Mucosa of rectum (tissue), 2 donors: ENCODE data around the gene UCN2.
"Not testable (repeated sequence)": the region's sequence is repeated elsewhere in the genome, so short reads cannot be mapped to it uniquely, and the experiment has no call there.

Experiments
- H3K27ac ChIP-seq, 2 donors: one replicate each; pipeline ENCODE4 v1.7.0; 2013; ENCODE audit warnings: inconsistent platforms in 2 of 2, low read depth in 2 of 2, low read length in 2 of 2
- H3K27me3 ChIP-seq, 2 donors: one replicate each; pipeline ENCODE4 v1.7.0; 2013; ENCODE audit warnings: low read length in 2 of 2; ENCODE audit not compliant: control insufficient read depth in 2 of 2, insufficient read depth in 2 of 2
- H3K36me3 ChIP-seq, 2 donors: one replicate each; pipeline ENCODE4 v1.7.0; 2013; ENCODE audit warnings: low read length in 2 of 2; ENCODE audit not compliant: control insufficient read depth in 2 of 2, insufficient read depth in 2 of 2
- H3K4me1 ChIP-seq, 2 donors: one replicate each; pipeline ENCODE4 v1.7.0; 2013; ENCODE audit warnings: low read length in 2 of 2, mild to moderate bottlenecking in 1 of 2; ENCODE audit not compliant: control insufficient read depth in 2 of 2, insufficient read depth in 2 of 2
- H3K4me3 ChIP-seq, 2 donors: one replicate each; pipeline ENCODE4 v1.7.0; 2013; ENCODE audit warnings: low read length in 2 of 2
- H3K9ac ChIP-seq, 2 donors: one replicate each; pipeline ENCODE4 v1.7.0; 2013; ENCODE audit warnings: low read length in 2 of 2, low read depth in 1 of 2, mild to moderate bottlenecking in 1 of 2
- H3K9me3 ChIP-seq, 2 donors: one replicate each; pipeline ENCODE4 v1.7.0; 2013; ENCODE audit warnings: low read length in 2 of 2; ENCODE audit not compliant: control insufficient read depth in 2 of 2
- donor health status: healthy.
- donor health status: Normal muscosa, but diverticular disease.

UCN2 gene

GRCh38 chr3:48544141-48544540 is 19.4 kb downstream of the UCN2 start:
- no peaks in the 10 kb centered on the region for H3K9me3 ChIP-seq
- H3K4me1 ChIP-seq = no peaks in the 10 kb centered on the region
- H3K4me3 ChIP-seq = no peak overlapping the region
- no peak overlapping the region for H3K9ac ChIP-seq
- no peak overlapping the region for H3K27ac ChIP-seq
- H3K36me3 ChIP-seq = peaks cover 4 to 7% of the 10 kb centered on the region in 2 donors
- no peaks in the 10 kb centered on the region for H3K27me3 ChIP-seq

DNA sequence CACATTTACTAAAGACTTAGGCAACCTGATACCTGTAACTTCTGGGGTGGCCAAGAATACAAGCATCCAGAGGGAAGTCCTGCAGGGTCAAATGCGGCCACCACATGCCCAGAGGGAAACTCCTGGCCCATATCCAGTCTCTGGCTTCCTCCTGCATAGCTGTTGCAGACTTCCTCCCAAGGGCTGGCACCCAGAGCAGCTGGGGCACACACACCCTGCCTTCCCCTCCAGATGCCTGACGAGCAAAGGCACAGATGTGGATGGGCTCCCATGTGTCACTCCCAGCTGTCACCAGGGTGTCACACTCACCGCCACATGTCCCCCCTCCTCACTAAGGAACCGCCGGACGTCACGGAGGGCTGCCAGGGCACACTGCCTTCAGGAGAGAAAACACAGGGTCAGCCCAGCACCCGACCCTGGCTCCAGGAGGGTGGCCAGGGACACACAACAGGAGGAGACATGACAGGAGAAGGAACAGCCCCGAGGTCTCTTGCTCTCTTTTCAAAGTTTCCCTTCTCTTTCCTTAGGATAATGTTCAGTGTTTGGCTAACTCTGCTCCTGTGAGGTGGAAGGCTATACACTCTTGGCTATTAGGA is 20.2 kb downstream of the UCN2 start:
- Histone ChIP-seq H3K4me3 (no peak overlapping the region), H3K36me3 (peaks cover 4 to 7% of the 10 kb centered on the region in 2 donors), H3K27ac (no peak overlapping the region), H3K9me3 (no peaks in the 10 kb centered on the region), H3K4me1 (no peaks in the 10 kb centered on the region), H3K27me3 (no peaks in the 10 kb centered on the region), H3K9ac (no peak overlapping the region)

- H3K9ac ChIP-seq = no peak overlapping the region
- no peaks in the 10 kb centered on the region for H3K27me3 ChIP-seq
- H3K4me1 ChIP-seq = no peaks in the 10 kb centered on the region
- no peak overlapping the region for H3K4me3 ChIP-seq
- H3K27ac ChIP-seq = no peak overlapping the region
- H3K36me3 ChIP-seq = peaks cover 3 to 18% of the 10 kb centered on the region in 2 donors
- no peaks in the 10 kb centered on the region for H3K9me3 ChIP-seq
Measured at GRCh38 chr3:48538451-48538850, 25.1 kb downstream of the UCN2 start.

GRCh38 chr3:48536785-48537184 is 26.8 kb downstream of the UCN2 start:
- Histone ChIP-seq H3K4me3 (no peak overlapping the region), H3K9me3 (no peaks in the 10 kb centered on the region), H3K27ac (peak overlapping the region; percentile 38 to 48), H3K27me3 (no peaks in the 10 kb centered on the region), H3K4me1 (no peaks in the 10 kb centered on the region), H3K9ac (no peak overlapping the region), H3K36me3 (peaks cover 3 to 21% of the 10 kb centered on the region in 2 donors)

DNA sequence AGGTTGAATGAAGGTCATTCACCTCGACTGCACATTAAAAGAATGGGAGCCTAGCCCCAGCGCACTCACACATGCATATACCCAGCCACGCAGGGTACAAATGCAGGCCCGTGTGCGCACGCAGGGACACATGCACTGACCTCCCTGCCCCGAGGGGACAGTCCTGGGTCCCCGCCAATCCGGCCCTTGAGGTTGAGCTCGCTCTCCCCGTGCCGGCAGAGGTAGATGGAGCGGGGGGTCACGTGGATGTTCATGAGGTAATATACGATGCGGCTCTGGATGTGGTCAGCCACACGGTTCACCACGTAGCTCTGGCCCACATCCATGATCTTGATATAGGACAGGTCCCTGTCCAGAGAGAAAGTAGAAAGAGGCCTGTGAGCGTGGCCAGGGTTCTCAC is 27.5 kb downstream of the UCN2 start:
- no peaks in the 10 kb centered on the region for H3K9me3 ChIP-seq
- H3K9ac ChIP-seq = no peak overlapping the region
- H3K36me3 ChIP-seq = peaks cover 3 to 21% of the 10 kb centered on the region in 2 donors
- no peaks in the 10 kb centered on the region for H3K4me1 ChIP-seq
- no peak overlapping the region for H3K4me3 ChIP-seq
- H3K27ac ChIP-seq = peak overlapping the region; percentile 38 to 48
- no peaks in the 10 kb centered on the region for H3K27me3 ChIP-seq

GRCh38 chr3:48535578-48535977 is 28.0 kb downstream of the UCN2 start:
- peaks cover 3 to 21% of the 10 kb centered on the region in 2 donors for H3K36me3 ChIP-seq
- no peak overlapping the region for H3K4me3 ChIP-seq
- no peaks in the 10 kb centered on the region for H3K27me3 ChIP-seq
- no peak overlapping the region for H3K27ac ChIP-seq
- H3K4me1 ChIP-seq = no peaks in the 10 kb centered on the region
- H3K9ac ChIP-seq = no peak overlapping the region
- H3K9me3 ChIP-seq = no peaks in the 10 kb centered on the region

- no peak overlapping the region for H3K9ac ChIP-seq
- H3K4me1 ChIP-seq = no peaks in the 10 kb centered on the region
- no peaks in the 10 kb centered on the region for H3K9me3 ChIP-seq
- no peak overlapping the region for H3K4me3 ChIP-seq
- H3K36me3 ChIP-seq = peaks cover 0 to 21% of the 10 kb centered on the region in 2 donors
- no peak overlapping the region for H3K27ac ChIP-seq
- H3K27me3 ChIP-seq = no peaks in the 10 kb centered on the region
Measured at GRCh38 chr3:48532977-48533337, 30.6 kb downstream of the UCN2 start.

DNA sequence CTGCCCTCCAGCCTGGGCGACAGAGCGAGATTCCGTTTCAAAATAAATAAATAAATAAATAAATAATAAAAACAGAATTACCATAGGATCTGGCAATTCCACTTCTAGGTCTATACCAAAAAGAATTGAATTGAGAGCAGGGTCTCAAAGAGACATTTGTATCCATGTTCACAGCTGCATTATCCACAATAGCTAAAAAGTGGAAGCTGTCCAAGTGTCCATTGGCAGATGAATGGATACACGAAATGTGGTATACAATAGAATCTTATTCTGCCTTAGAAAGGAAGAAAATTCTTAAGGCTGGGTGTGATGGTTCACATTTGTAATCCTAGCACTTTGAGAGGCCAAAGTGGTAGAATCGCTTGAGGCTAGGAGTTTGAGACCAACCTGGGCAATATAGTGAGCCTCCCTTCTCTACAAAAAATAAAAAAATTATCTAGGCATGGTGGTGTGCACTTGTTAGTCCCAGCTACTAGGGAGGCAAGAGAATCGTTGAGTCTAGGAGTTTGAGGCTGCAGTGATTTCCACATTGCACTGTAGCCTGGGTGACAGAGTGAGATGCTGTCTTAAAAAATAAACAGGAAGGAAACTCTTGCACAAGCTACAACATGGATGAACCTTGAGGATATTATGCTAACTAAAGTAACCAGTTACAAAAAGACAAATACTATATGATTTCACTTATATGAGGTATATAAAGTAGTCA is 31.2 kb downstream of the UCN2 start:
- Histone ChIP-seq H3K27ac (no peak overlapping the region), H3K4me3 (no peak overlapping the region), H3K36me3 (peaks cover 0 to 21% of the 10 kb centered on the region in 2 donors)

GRCh38 chr3:48530701-48531100 is 32.9 kb downstream of the UCN2 start:
- not testable (repeated sequence) for H3K27ac ChIP-seq, H3K4me3 ChIP-seq, H3K9me3 ChIP-seq, H3K27me3 ChIP-seq, H3K9ac ChIP-seq, H3K4me1 ChIP-seq
- peaks cover 0 to 11% of the 10 kb centered on the region in 2 donors for H3K36me3 ChIP-seq

More for the DNA sequence above, 31.2 kb downstream of the UCN2 start:
- no peaks in the 10 kb centered on the region for H3K27me3 ChIP-seq
- no peaks in the 10 kb centered on the region for H3K9me3 ChIP-seq
- no peaks in the 10 kb centered on the region for H3K4me1 ChIP-seq
- no peak overlapping the region for H3K9ac ChIP-seq

DNA sequence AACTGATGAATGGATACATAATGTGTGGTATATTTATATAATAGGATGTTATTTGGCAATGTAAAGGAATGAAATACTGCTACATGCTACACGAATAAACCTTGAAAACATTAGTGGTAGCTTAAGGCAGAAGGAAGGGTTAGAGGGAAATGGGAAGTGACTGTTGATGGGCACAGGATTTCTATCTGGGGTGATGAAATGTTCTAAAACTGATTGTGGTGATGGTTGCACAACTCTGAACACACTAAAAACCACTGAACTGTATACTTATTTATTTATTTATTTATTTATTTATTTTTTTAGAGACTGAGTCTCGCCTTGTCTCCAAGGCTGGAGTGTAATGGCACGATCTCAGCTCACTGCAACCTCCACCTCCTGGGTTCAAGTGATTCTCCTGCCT is 34.8 kb downstream of the UCN2 start:
- H3K27ac ChIP-seq = no peak overlapping the region
- no peak overlapping the region for H3K9ac ChIP-seq
- H3K36me3 ChIP-seq = peaks cover 0 to 3% of the 10 kb centered on the region in 2 donors
- H3K4me3 ChIP-seq = no peak overlapping the region
- no peaks in the 10 kb centered on the region for H3K9me3 ChIP-seq
- H3K4me1 ChIP-seq = no peaks in the 10 kb centered on the region
- no peaks in the 10 kb centered on the region for H3K27me3 ChIP-seq
